Measurements from ENCODE around the gene JCAD.
"Not testable (repeated sequence)": the region's sequence is repeated elsewhere in the genome, so short reads cannot be mapped to it uniquely, and the experiment has no call there.

JCAD gene

DNA sequence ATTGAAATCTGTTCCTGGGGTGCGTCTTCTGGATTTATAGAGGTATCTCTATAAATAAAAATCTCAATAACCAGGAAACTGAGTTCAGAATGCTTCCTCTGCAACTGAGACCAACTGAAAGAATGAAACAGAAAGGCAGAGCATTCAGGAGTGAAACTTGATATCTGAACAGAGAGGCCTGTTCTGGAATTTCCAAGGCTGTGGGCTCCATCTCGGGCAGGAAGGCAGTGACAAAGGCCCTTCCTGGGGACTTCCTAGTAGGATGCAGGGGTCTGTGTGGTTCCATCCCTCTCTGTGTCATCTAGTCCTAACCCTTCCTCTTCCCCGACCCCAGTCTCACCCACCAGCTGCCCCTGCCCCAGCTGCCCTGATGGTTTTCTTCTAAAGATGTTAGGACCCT, 52.0 kb downstream of the JCAD start:
- H3K27me3 Mint-ChIP-seq = peaks cover 38% of the 10 kb centered on the region
- no peak for DNase-seq
- no peak overlapping the region for H3K27ac Mint-ChIP-seq
- H3K9me3 Mint-ChIP-seq = no peaks in the 10 kb centered on the region
- peaks cover 9% of the 10 kb centered on the region for H3K4me1 Mint-ChIP-seq
- no peak for ATAC-seq
- H3K4me3 Mint-ChIP-seq = no peak overlapping the region
- H3K36me3 Mint-ChIP-seq (ENCODE audit: low read depth) = no peaks in the 10 kb centered on the region

GRCh38 chr10:30006410-30006809, 53.0 kb downstream of the JCAD start:
- H3K27me3 Mint-ChIP-seq = peaks cover 38% of the 10 kb centered on the region

DNA sequence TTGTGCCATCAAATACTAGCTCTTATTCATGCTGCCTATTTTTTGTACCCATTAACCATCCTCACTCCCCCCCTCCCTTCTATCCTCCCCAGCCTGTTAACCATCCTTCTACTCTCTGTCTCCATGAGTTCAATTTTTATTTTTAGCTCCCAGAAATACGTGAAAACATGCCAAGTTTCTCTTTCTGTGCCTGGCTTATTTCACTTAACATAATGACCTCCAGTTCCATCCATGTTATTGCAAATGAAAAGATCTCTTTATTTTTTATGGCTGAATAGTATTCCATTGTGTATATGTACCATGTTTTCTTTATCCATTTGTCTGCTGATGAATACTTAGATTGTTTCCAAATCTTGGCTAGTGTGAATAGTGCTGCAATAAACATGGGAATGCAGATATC, 54.3 kb downstream of the JCAD start:
- not testable (repeated sequence) for H3K27ac Mint-ChIP-seq; H3K9me3 Mint-ChIP-seq; H3K36me3 Mint-ChIP-seq (ENCODE audit: low read depth); ATAC-seq; H3K4me1 Mint-ChIP-seq; DNase-seq; H3K4me3 Mint-ChIP-seq
- peaks cover 35% of the 10 kb centered on the region for H3K27me3 Mint-ChIP-seq

More at GRCh38 chr10:30006410-30006809, 53.0 kb downstream of the JCAD start:
- no peaks in the 10 kb centered on the region for H3K36me3 Mint-ChIP-seq (ENCODE audit: low read depth)
- H3K4me3 Mint-ChIP-seq = no peak overlapping the region
- ATAC-seq (no peak), DNase-seq (no peak)
- H3K9me3 Mint-ChIP-seq = no peaks in the 10 kb centered on the region
- no peak overlapping the region for H3K27ac Mint-ChIP-seq
- peaks cover 9% of the 10 kb centered on the region for H3K4me1 Mint-ChIP-seq

DNA sequence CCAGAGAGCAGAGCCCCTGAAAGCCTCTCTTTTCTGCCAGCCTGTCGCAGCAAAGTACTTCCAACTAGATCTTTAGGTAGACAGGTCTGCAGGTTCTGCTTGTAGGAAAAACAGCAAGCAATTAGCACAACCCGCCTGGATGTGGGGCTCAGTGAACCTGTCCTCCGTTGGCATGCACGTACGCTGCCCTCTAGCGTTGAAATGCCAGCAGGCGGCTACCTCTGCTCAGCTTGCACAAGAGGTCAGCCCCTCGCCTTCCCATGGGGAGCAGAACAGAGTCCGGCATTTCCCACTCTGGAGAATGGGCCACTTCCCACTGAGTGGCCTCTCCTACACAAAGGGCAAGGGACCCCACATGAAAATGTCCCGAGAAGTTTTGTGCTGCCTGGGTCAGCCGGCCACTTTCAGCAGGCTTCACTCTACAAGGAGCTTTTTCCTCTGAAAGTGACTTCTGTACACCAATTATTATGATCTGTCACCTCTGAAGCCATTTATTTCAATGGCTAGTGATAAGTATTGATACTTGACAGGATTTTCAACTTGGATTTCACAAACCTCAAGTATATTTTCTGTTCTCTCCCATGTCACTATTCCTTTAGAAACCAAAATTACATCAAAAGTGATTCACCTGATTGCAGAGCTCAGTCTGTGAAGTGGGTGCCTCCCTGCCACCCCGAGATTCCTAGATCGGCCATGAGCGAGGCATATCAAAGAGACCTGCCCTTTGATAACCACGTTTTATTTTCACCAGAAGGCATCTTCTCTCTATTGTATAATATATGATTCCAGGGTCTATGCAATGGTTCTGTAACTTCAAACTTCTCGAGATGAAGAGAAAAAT, 56.7 kb downstream of the JCAD start:
- Mint-ChIP-seq H3K36me3 (ENCODE audit: low read depth) (no peaks in the 10 kb centered on the region), H3K27ac (no peak overlapping the region), H3K4me3 (no peak overlapping the region), H3K4me1 (peaks cover 7% of the 10 kb centered on the region), H3K27me3 (peaks cover 47% of the 10 kb centered on the region), H3K9me3 (no peaks in the 10 kb centered on the region)
- peak; percentile 70 for DNase-seq
- peak; percentile 73 for ATAC-seq

GRCh38 chr10:30000802-30001571, 58.4 kb downstream of the JCAD start:
- no peak for ATAC-seq
- DNase-seq = no peak
- peaks cover 43% of the 10 kb centered on the region for H3K27me3 Mint-ChIP-seq
- no peak overlapping the region for H3K27ac Mint-ChIP-seq
- no peaks in the 10 kb centered on the region for H3K9me3 Mint-ChIP-seq
- H3K4me1 Mint-ChIP-seq = peaks cover 3% of the 10 kb centered on the region
- H3K36me3 Mint-ChIP-seq (ENCODE audit: low read depth) = no peaks in the 10 kb centered on the region
- H3K4me3 Mint-ChIP-seq = no peak overlapping the region

DNA sequence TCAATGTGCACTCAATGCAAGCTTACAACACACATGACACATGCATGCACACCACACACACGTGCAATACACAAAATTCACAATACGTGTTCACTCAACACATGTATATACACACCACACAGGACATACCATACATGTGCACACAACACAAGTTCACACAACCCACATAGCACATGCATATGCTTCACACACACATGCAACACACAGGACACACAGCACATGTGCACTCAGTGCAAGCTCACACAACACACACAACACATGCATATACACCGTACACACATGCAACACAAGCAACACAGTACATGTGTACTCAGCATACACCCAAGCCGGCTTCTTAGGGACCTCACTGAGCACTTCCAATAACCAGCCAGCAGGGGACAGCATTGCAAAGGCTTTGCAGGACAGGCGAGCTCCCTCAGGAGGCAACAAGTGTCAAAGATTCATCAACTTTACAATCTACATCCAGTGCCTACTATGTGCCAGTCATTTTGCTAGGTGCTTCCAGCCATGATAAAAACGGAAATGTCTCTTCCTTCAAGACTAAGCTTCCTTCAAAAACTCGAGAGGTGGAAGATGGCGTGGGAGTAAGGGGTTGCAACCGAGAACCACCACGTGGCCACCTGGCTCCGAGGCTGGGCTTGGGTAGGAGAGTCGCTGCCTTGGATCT, 61.1 kb downstream of the JCAD start:
- Mint-ChIP-seq H3K9me3 (no peaks in the 10 kb centered on the region), H3K27me3 (peaks cover 51% of the 10 kb centered on the region), H3K4me3 (no peak overlapping the region), H3K4me1 (peaks cover 3% of the 10 kb centered on the region), H3K36me3 (ENCODE audit: low read depth) (no peaks in the 10 kb centered on the region), H3K27ac (no peak overlapping the region)
- peak; percentile 76 for DNase-seq
- peak; percentile 74 for ATAC-seq

DNA sequence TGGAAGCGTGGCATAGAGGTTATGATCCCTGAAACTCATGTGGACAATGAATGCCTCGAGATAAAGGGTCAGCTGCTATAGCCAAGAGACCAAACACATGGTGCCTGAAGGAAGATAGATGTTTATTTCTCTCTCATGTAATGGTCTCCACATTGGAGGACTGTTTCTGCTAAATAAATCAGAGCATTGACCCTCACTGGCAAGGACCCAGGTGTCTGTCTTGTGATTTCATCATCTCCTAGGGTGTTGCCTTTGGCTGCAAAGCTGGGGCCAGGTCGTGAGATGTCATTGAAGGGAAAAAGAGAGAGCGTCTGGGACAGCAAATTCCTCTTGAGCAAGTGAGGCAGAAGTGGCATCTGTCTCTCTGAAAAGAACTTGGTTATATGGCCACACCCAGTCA, 64.6 kb downstream of the JCAD start:
- H3K9me3 Mint-ChIP-seq = no peaks in the 10 kb centered on the region
- ATAC-seq (no peak), DNase-seq (no peak)
- no peak overlapping the region for H3K4me3 Mint-ChIP-seq
- H3K27me3 Mint-ChIP-seq = peaks cover 51% of the 10 kb centered on the region
- no peaks in the 10 kb centered on the region for H3K4me1 Mint-ChIP-seq
- no peaks in the 10 kb centered on the region for H3K36me3 Mint-ChIP-seq (ENCODE audit: low read depth)
- H3K27ac Mint-ChIP-seq = no peak overlapping the region

- no peak for DNase-seq
- ATAC-seq = no peak
- H3K27me3 Mint-ChIP-seq = peaks cover 46% of the 10 kb centered on the region
- no peak overlapping the region for H3K27ac Mint-ChIP-seq
- H3K4me3 Mint-ChIP-seq = no peak overlapping the region
- H3K36me3 Mint-ChIP-seq (ENCODE audit: low read depth) = no peaks in the 10 kb centered on the region
- H3K4me1 Mint-ChIP-seq = no peaks in the 10 kb centered on the region
- no peaks in the 10 kb centered on the region for H3K9me3 Mint-ChIP-seq
These were observed 66.0 kb downstream of the JCAD start for GRCh38 chr10:29993319-29993915.

- H3K36me3 Mint-ChIP-seq (ENCODE audit: low read depth) = no peaks in the 10 kb centered on the region
- H3K4me3 Mint-ChIP-seq = no peak overlapping the region
- no peaks in the 10 kb centered on the region for H3K9me3 Mint-ChIP-seq
- DNase-seq (no peak), ATAC-seq (no peak)
- no peak overlapping the region for H3K27ac Mint-ChIP-seq
- H3K27me3 Mint-ChIP-seq = peaks cover 44% of the 10 kb centered on the region
- no peaks in the 10 kb centered on the region for H3K4me1 Mint-ChIP-seq
These were observed 66.5 kb downstream of the JCAD start for GRCh38 chr10:29992914-29993313.

GRCh38 chr10:29991382-29991781, 68.0 kb downstream of the JCAD start:
- Mint-ChIP-seq H3K9me3 (no peaks in the 10 kb centered on the region), H3K4me1 (no peaks in the 10 kb centered on the region), H3K36me3 (ENCODE audit: low read depth) (no peaks in the 10 kb centered on the region), H3K27ac (no peak overlapping the region), H3K27me3 (peaks cover 35% of the 10 kb centered on the region), H3K4me3 (no peak overlapping the region)
- DNase-seq (no peak), ATAC-seq (no peak)

- ATAC-seq = no peak
- DNase-seq = no peak
- Mint-ChIP-seq H3K36me3 (ENCODE audit: low read depth) (no peaks in the 10 kb centered on the region), H3K4me3 (no peak overlapping the region), H3K9me3 (peaks cover 10% of the 10 kb centered on the region), H3K4me1 (no peaks in the 10 kb centered on the region), H3K27me3 (peaks cover 13% of the 10 kb centered on the region), H3K27ac (no peak overlapping the region)
These were observed 71.9 kb downstream of the JCAD start for GRCh38 chr10:29987471-29987870.

DNA sequence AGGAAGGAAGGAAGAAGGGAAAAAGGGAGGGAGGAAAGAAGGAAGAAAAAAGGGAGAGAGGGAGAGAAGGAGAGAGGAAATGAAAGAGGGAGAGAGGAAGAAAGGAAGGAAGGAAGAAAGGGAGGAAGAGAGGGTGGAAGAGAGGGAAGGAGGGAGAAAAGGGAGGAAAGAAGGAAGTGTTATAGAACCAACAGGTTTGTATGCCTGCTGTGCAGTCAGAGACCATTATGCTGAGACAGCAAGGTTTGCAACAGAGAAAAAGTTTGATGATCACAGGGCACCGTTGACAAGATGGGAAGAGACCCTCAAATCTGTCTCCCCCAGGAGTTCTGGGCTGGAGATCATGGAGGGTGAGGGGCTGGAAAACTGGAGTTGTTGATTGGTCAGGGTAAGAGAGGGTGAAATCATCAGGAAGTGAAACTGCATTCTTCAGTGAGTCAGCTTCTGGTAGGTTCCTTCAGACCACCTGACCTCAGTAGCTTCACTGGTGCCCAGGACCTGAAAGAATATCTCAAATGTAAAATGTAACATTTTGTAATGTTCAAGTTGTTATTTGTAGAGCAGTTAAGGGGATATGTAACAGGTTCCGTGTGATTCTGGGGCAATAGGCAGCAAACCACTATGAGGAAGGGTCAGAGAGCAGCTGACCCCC, 76.3 kb downstream of the JCAD start:
- Mint-ChIP-seq H3K27ac (no peak overlapping the region), H3K9me3 (peaks cover 18% of the 10 kb centered on the region), H3K36me3 (ENCODE audit: low read depth) (no peaks in the 10 kb centered on the region), H3K27me3 (peaks cover 4% of the 10 kb centered on the region), H3K4me1 (no peaks in the 10 kb centered on the region), H3K4me3 (no peak overlapping the region)
- ATAC-seq = no peak
- no peak for DNase-seq

- peaks cover 18% of the 10 kb centered on the region for H3K9me3 Mint-ChIP-seq
- no peak for DNase-seq
- no peak for ATAC-seq
- H3K4me3 Mint-ChIP-seq = no peak overlapping the region
- no peak overlapping the region for H3K27ac Mint-ChIP-seq
- H3K36me3 Mint-ChIP-seq (ENCODE audit: low read depth) = no peaks in the 10 kb centered on the region
- no peaks in the 10 kb centered on the region for H3K4me1 Mint-ChIP-seq
- H3K27me3 Mint-ChIP-seq = peaks cover 7% of the 10 kb centered on the region
These were observed 77.9 kb downstream of the JCAD start for GRCh38 chr10:29981510-29981909.

DNA sequence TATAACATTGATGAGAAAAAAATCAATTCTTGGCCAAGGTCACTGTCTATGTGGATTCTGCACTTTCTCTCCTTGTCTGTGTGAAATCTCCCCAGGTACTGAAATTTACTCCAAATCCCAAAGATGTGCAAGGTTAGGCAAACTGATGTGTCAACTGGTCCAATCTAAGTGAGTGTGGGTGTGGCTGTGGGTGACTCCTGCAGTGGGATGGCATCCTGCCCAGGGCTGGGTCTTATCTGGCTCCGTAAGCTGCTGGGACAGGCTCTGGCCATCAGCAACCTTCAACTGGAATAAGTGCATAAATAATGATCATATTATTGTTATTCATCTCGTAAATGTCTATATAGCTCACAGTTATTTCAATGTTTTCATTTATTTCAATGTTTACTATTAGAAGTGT, 79.3 kb downstream of the JCAD start:
- Mint-ChIP-seq H3K4me3 (no peak overlapping the region), H3K4me1 (no peaks in the 10 kb centered on the region), H3K36me3 (ENCODE audit: low read depth) (no peaks in the 10 kb centered on the region), H3K27ac (no peak overlapping the region), H3K9me3 (peaks cover 18% of the 10 kb centered on the region), H3K27me3 (peaks cover 5% of the 10 kb centered on the region)
- ATAC-seq (no peak), DNase-seq (no peak)

Data from activated naive CD8-positive, alpha-beta T cell treated with anti-CD3 and anti-CD28 coated beads, Interleukin-2, amount 50 U/mL, for 24 hours (primary cell).